Ovary (tissue), 9 donors: ENCODE measurements around the gene SEMA3G. TPM values are rescaled to one million over a fixed set of nuclear protein-coding genes. Genes with fewer than 3 reads are reported as not detected.

Experiments
- DNase-seq, 5 donors: peaks; one replicate each; pipeline ENCODE4 v3.0.0-alpha.2; 2019 to 2020
- H3K27ac ChIP-seq, 2 donors: fragments of 200-600 bp; one replicate each; pipeline versions ENCODE4 v1.5.1 to v1.8.0; 2019 to 2022
- H3K27me3 ChIP-seq: fragments of 200-600 bp; one replicate; pipeline ENCODE4 v1.8.0; 2022
- H3K36me3 ChIP-seq: fragments of 200-600 bp; sonication (generic); one replicate; pipeline ENCODE4 v1.5.1; 2019
- H3K4me1 ChIP-seq: one replicate; pipeline ENCODE4 v1.8.1; 2013; ENCODE audit warnings: mild to moderate bottlenecking, moderate library complexity; ENCODE audit not compliant: insufficient read depth
- H3K4me3 ChIP-seq: fragments of 200-600 bp; sonication (generic); one replicate; pipeline ENCODE4 v1.5.1; 2017
- H3K9me3 ChIP-seq, 2 donors: fragments of 200-600 bp in 1 of 2; sonication (generic) in 1 of 2; one replicate each; pipeline versions ENCODE4 v1.5.1 to v1.8.1; 2013 to 2019; ENCODE audit warnings: mild to moderate bottlenecking in 1 of 2, moderate library complexity in 1 of 2
- EP300 ChIP-seq: sonication (generic); formaldehyde crosslinking; IDR thresholded peaks from one replicate; pipeline ENCODE4 v1.6.1; 2017; ENCODE audit warnings: antibody characterized with exemption
- POLR2A ChIP-seq: fragments of 450-650 bp; IDR thresholded peaks from one replicate; pipeline ENCODE4 v1.6.1; 2017; ENCODE audit warnings: antibody characterized with exemption, mild to moderate bottlenecking, moderate library complexity
- WGBS, 3 donors: extraction: QIAGEN DNeasy Blood & Tissue Kit in 1 of 3; methylation state at CpG; one replicate each; pipeline versions ENCODE4 v1.1.5 to v1.1.7; 2013 to 2017; 5-methylcytosine and 5-hydroxymethylcytosine counted together
- intact Hi-C, 4 donors: fragments of 100-400 bp; cut with DNase I; formaldehyde crosslinking; loops; one replicate each; pipeline versions ENCODE4 v1.11.0 to v1.15.1; 2022 to 2023
- polyA plus RNA-seq, 2 donors: library from polyadenylated mRNA; stranded (reverse); fragments of 200-250 nt in 1 of 2; fragments of 350-450 nt in 1 of 2; fragmentation: Illumina TruSeq in 1 of 2; extraction: RNeasy Lipid Tissue Mini Kit (QIAGEN cat#74804) in 1 of 2; gene quantifications; one replicate each; pipeline ENCODE4 v1.2.3, GENCODE V29; 2013 to 2014
- total RNA-seq, 7 donors: library from RNA; depleted of rRNA in 2 of 7; stranded (reverse); fragments of >200 nt in 2 of 7; fragmentation: NEBNext Ultra II Directional in 3 of 7; extraction: Animal tissue kit (Norgen Biotek cat#: 25700) in 3 of 7; gene quantifications; one replicate each; pipeline versions ENCODE4 v1.1.0 to v1.2.4, GENCODE V29; 2016 to 2023
- TF ChIP-seq, protein P1 (sequence below), 3 donors: fragments of 450-650 bp in 2 of 3; fragments of 200-600 bp in 1 of 3; IDR thresholded peaks; one replicate each; pipeline versions ENCODE4 v1.5.1 to v1.8.0; 2016 to 2022; ENCODE audit warnings: antibody characterized with exemption in 3 of 3, mild to moderate bottlenecking in 1 of 3
- donor health status: DM: no; HTN: no; CAD: no; lungs with moderate emphysema.
- donor health status: DM: no; HTN: no; CAD: no.
- donor health status: Bipolar disorder and iron deficiency.
- donor health status: DM: yes; HTN: yes; CAD: no.
- donor health status: DM: no; HTN: no; CAD: no.
- donor health status: DM: yes; HTN: yes; CAD: no.

SEMA3G gene
- total and polyA plus RNA-seq, 9 donors, result 1.5 to 12.3 (median 4.6) TPM

DNA sequence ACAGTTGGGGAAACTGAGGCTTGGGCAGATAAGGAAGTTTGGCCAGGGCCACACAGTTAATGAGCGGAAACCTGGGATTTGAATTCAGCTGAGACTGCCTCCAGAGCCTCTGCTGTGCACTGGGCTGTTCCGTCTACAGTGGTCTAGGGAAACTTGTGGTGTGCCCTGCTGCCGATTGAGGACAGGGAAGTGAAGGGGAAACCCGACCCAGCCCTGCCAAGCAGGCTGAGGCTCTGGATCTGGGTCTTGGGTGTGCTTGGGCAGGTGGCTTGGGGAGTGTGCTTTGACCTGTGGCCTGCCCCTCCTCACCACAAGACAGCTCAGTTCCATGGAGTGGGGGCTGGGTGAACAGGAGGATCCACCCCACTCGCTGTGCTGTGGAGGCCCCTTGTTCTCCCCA, 28.1 kb upstream of the SEMA3G start:
- intact Hi-C loops, result no loop called here
- Histone ChIP-seq H3K36me3 (no peaks in the 10 kb centered on the region), H3K27me3 (no peaks in the 10 kb centered on the region), H3K9me3 (no peaks in the 10 kb centered on the region), H3K4me1 (peaks cover 1% of the 10 kb centered on the region), H3K27ac (no peak overlapping the region), H3K4me3 (no peak overlapping the region)
- no peak for DNase-seq
- 83 to 91% (median 88%) methylated on average over 5 of the region's 5 CpGs for WGBS, 3 donors
- TF ChIP-seq, protein P1, sequence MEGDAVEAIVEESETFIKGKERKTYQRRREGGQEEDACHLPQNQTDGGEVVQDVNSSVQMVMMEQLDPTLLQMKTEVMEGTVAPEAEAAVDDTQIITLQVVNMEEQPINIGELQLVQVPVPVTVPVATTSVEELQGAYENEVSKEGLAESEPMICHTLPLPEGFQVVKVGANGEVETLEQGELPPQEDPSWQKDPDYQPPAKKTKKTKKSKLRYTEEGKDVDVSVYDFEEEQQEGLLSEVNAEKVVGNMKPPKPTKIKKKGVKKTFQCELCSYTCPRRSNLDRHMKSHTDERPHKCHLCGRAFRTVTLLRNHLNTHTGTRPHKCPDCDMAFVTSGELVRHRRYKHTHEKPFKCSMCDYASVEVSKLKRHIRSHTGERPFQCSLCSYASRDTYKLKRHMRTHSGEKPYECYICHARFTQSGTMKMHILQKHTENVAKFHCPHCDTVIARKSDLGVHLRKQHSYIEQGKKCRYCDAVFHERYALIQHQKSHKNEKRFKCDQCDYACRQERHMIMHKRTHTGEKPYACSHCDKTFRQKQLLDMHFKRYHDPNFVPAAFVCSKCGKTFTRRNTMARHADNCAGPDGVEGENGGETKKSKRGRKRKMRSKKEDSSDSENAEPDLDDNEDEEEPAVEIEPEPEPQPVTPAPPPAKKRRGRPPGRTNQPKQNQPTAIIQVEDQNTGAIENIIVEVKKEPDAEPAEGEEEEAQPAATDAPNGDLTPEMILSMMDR (IDR thresholded peaks at IDR 0.05), result no peak
- no peak for TF ChIP-seq POLR2A

GRCh38 chr3:52472239-52473000, 27.5 kb upstream of the SEMA3G start:
- WGBS, 3 donors, result 75 to 80% (median 76%) methylated on average over 14 of the region's 14 CpGs
- no peak for DNase-seq
- Histone ChIP-seq H3K27ac (no peak overlapping the region), H3K27me3 (no peaks in the 10 kb centered on the region), H3K9me3 (no peaks in the 10 kb centered on the region), H3K36me3 (no peaks in the 10 kb centered on the region), H3K4me1 (peaks cover 1% of the 10 kb centered on the region), H3K4me3 (no peak overlapping the region)
- TF ChIP-seq EP300 (no peak), POLR2A (no peak)
- TF ChIP-seq, protein P1 (IDR thresholded peaks at IDR 0.05), result no peak
- intact Hi-C loops, result no loop called here

DNA sequence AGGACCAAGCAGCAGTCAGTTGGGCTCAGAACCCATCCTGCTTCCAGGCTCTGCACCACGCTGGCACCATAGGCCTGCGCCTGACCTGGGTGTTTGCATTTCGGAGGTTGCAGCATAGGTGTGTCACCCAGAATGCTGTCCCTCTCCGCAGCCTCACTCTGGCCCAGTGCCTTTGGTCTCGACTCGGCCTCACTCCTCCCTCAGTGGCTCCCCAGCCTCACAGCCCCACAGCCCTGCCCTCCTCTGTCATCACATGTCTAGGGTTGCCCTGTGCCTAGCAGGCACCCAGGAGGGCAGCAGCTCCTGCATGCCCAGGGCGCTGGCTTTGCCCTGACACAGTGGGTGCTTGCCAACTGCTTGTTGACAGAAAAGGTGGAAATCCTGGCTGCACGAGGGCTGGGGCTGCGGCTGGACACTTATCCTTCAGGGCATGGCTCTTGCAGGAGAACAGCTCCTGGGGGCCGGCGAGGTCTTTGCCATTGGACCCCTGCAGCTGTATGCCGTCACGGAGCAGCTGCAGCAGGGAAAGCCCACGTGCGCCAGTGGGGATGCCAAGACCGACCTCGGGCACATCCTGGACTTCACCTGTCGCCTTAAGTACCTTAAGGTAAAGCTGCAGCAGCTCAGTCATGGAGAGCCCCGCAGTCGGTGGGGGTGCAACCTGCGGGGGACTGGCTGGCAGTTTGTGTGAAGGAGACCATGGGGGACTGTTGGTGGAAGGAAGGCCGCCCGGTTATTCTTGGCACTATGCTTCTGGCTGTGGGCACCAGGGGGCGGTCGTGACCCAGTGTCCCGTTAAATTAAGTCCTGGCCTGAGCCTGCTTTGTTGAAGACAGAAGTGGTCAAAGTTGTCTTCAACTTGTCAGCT, 26.7 kb upstream of the SEMA3G start:
- WGBS, 3 donors, result 66 to 73% (median 66%) methylated on average over 25 to 26 of the region's 26 CpGs
- no peak for TF ChIP-seq EP300
- TF ChIP-seq, protein P1 (IDR thresholded peaks at IDR 0.05), result peak; percentile 31 to 46 (median 37)
- DNase-seq, result peak in 2 of 5 donors; percentile 60 to 71
- H3K27ac ChIP-seq, result no peak overlapping the region
- H3K9me3 ChIP-seq, result no peaks in the 10 kb centered on the region
- H3K4me1 ChIP-seq, result peaks cover 1% of the 10 kb centered on the region
- H3K4me3 ChIP-seq, result no peak overlapping the region
- no peaks in the 10 kb centered on the region for H3K27me3 ChIP-seq
- intact Hi-C loops, result no loop called here
- H3K36me3 ChIP-seq, result no peaks in the 10 kb centered on the region

DNA sequence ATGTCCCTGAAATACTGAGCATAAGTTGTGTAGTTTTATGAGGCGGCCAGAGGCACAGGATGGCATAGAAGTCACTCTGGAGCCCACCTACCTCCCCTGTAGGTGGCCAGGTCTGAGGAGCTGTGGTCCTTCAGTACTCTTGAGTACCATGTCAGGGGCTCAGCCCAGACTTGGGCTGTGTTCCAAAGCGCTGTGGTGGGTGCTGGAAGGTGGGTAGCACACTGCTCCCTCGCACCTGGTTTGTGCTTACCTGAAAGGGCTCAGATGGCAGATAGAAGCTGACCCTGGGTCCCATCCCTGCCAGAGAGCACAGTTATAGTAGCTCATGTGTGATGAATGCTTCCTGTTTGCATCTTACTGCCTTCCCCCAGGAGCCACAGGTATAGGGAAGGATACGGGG, 26.0 kb upstream of the SEMA3G start:
- Histone ChIP-seq H3K27me3 (no peaks in the 10 kb centered on the region), H3K9me3 (no peaks in the 10 kb centered on the region), H3K27ac (no peak overlapping the region), H3K4me3 (no peak overlapping the region), H3K4me1 (peaks cover 1% of the 10 kb centered on the region), H3K36me3 (no peaks in the 10 kb centered on the region)
- no peak for DNase-seq
- WGBS, 3 donors, result 96 to 98% (median 98%) methylated on average over 4 of the region's 4 CpGs
- TF ChIP-seq EP300 (no peak), POLR2A (no peak)
- TF ChIP-seq, protein P1 (IDR thresholded peaks at IDR 0.05), result no peak
- intact Hi-C loops, result no loop called here
